DND-41 (cell line): Measurements from ENCODE around the gene TOGARAM2.

Source experiments
- CTCF ChIP-seq: IDR thresholded peaks from 2 replicates; pipeline ENCODE4 v1.5.1; 2012; ENCODE audit warnings: borderline replicate concordance, low read length, moderate library complexity, mild to moderate bottlenecking; ENCODE audit not compliant: poor library complexity, severe bottlenecking; ENCODE audit errors: extremely low read depth
- EZH2 ChIP-seq: IDR thresholded peaks from 3 replicates; pipeline ENCODE4 v1.6.1; 2012; ENCODE audit warnings: borderline replicate concordance, low read depth, mild to moderate bottlenecking, moderate library complexity, low read length, inconsistent platforms; ENCODE audit not compliant: severe bottlenecking

GRCh38 chr2:29066997-29067605 lies 86.0 kb downstream of the TOGARAM2 start:
- TF ChIP-seq CTCF: no peak
- TF ChIP-seq EZH2: no peak
